GM23338 (cell line): ENCODE results near the gene SLC28A1.

Source experiments
- CTCF ChIP-seq, 2 experiments: fragments of 200-600 bp in 1 of 2; sonication (generic) in 1 of 2; conservative IDR thresholded peaks; 2 replicates each; pipeline versions ENCODE4 v1.5.1 to v1.6.1; 2016 to 2017; ENCODE audit warnings: antibody characterized with exemption in 2 of 2, low read depth in 2 of 2, mild to moderate bottlenecking in 2 of 2, moderate library complexity in 1 of 2
- EZH2 ChIP-seq: fragments of 200-600 bp; sonication (generic); IDR thresholded peaks from one replicate; pipeline ENCODE4 v1.8.0; 2017; ENCODE audit warnings: antibody characterized with exemption, mild to moderate bottlenecking, low read depth; ENCODE audit not compliant: unreplicated experiment
- POLR2AphosphoS5 ChIP-seq: IDR thresholded peaks from 2 replicates; pipeline ENCODE4 v1.6.1; 2016; ENCODE audit warnings: antibody characterized with exemption, low read depth

GRCh38 chr15:84881520-84881830, 3.0 kb upstream of the SLC28A1 start:
- TF ChIP-seq CTCF (conservative IDR thresholded peaks at IDR 0.05; ENCODE audit: low read depth in 2 of 2): no peak
- TF ChIP-seq EZH2: no peak
- TF ChIP-seq POLR2AphosphoS5: no peak
